MM.1S (cell line): Measurements from ENCODE around the gene PPP1R15B.

ENCODE experiments used
- EZH2 ChIP-seq: fragments of 300-600 bp; sonication (generic); optimal IDR thresholded peaks from 2 replicates; pipeline ENCODE3; 2017; ENCODE audit warnings: low read depth, mild to moderate bottlenecking, antibody characterized with exemption, low read length, mixed read lengths
- EZH2phosphoT487 ChIP-seq: fragments of 300-600 bp; sonication (generic); IDR thresholded peaks from 2 replicates; pipeline ENCODE4 v1.6.1; 2018; ENCODE audit warnings: antibody characterized with exemption, low read length
- TF ChIP-seq, protein P1 (sequence below): fragments of 300-600 bp; sonication (generic); IDR thresholded peaks from 2 replicates; pipeline ENCODE4 v1.5.1; 2016; ENCODE audit warnings: antibody characterized with exemption, low read length, mixed read lengths

DNA sequence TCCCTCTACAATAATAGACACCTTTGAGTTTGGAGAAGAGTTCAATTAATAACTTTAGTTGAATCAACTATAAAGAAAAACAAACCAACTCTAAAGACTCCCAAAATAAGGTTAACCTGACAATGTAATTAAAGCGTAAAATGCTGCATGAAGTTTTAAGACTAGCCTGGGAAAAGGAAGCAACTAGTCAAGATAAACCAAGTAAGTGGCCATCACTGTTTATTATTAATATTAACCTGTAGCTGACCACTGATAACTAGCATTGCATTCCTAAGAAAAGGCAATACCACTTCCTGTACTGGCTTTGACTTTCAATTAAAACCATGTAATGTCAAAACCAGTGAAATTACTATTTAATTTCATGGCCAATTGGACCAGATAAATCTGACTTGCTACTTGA is 3.0 kb downstream of the PPP1R15B start:
- TF ChIP-seq, protein P1, sequence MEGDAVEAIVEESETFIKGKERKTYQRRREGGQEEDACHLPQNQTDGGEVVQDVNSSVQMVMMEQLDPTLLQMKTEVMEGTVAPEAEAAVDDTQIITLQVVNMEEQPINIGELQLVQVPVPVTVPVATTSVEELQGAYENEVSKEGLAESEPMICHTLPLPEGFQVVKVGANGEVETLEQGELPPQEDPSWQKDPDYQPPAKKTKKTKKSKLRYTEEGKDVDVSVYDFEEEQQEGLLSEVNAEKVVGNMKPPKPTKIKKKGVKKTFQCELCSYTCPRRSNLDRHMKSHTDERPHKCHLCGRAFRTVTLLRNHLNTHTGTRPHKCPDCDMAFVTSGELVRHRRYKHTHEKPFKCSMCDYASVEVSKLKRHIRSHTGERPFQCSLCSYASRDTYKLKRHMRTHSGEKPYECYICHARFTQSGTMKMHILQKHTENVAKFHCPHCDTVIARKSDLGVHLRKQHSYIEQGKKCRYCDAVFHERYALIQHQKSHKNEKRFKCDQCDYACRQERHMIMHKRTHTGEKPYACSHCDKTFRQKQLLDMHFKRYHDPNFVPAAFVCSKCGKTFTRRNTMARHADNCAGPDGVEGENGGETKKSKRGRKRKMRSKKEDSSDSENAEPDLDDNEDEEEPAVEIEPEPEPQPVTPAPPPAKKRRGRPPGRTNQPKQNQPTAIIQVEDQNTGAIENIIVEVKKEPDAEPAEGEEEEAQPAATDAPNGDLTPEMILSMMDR, result no peak
- TF ChIP-seq EZH2, result no peak
- TF ChIP-seq EZH2phosphoT487, result no peak
